Measurements from ENCODE around the gene IFNB1. TPM values are rescaled to one million over a fixed set of nuclear protein-coding genes. Genes with fewer than 3 reads are reported as not detected.

Gene IFNB1
- total and polyA plus RNA-seq, 2 donors (not counting 1 experiment from before 2014, with no cell fraction given) = not detected

DNA sequence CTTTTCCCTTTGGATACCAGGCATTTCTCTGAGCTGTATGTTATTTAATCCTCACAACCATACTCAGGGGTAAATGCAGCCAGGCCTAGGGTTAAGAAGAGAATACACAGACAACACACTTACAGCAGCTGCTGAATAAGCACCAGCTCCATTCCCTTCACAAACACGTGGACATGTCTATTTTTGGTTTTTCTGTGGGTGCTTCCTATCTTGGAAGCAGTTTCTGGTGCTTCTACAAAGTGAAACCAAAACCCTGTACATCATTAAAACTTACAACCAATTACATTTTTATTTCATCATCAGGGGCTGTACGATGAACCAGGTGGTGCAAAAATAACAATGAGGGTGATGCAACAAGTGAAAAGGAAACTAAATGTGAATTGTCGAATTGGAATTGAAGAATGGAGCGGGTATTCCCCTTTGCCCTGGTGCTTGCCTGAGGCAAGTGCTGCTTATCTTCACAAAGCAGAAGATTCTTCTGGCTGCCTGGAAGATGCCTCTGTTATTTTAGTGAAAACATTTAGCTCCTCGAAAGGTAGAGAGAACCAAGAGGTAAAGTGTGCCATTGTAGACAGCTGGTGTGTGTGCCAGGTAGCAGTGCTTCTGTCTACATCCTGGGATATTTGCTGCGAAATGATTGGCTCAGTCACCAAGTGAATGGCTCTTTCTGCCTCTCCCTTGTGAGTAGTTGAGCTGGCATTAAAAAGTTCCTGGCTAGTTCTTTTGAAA is 18.6 kb upstream of the IFNB1 start:
- Histone ChIP-seq H3K4me2 (replicated peaks; ENCODE audit: low read depth, low read length, poor library complexity, severe bottlenecking) (peak overlapping the region; percentile 55), H2AFZ (ENCODE audit: insufficient read depth, low read depth, low read length, poor library complexity, severe bottlenecking) (peak overlapping the region; percentile 71), H3K9ac (ENCODE audit: low read length) (peak overlapping the region; percentile 21), H3K27ac (ENCODE audit: low read length in 2 of 2) (peak overlapping the region in 1 of 2 donors; percentile 57), H3K36me3 (replicated peaks in 1 of 2; ENCODE audit: control extremely low read depth in 1 of 2, control insufficient read depth in 1 of 2, extremely low read depth in 1 of 2, insufficient read depth in 2 of 2, low read length in 1 of 2) (no peaks in the 10 kb centered on the region), H3K4me3 (ENCODE audit: control extremely low read depth in 1 of 5, extremely low read depth in 1 of 5, insufficient read depth in 1 of 5, low read depth in 2 of 5, low read length in 4 of 5) (peak overlapping the region in 1 of 5 experiments; percentile 17), H3K27me3 (replicated peaks in 1 of 4; ENCODE audit: control extremely low read depth in 1 of 4, control insufficient read depth in 3 of 4, insufficient read depth in 4 of 4, low read length in 3 of 4) (no peaks in the 10 kb centered on the region), H4K20me1 (ENCODE audit: control insufficient read depth, insufficient read depth, low read length, poor library complexity, severe bottlenecking) (no peaks in the 10 kb centered on the region), H3K9me3 (ENCODE audit: control extremely low read depth in 1 of 3, control insufficient read depth in 2 of 3, insufficient read depth in 1 of 3, low read length in 2 of 3) (no peaks in the 10 kb centered on the region), H3K4me1 (ENCODE audit: control insufficient read depth in 2 of 2, insufficient read depth in 2 of 2, low read length in 2 of 2) (peaks cover 20 to 23% of the 10 kb centered on the region in 2 donors), H3K79me2 (ENCODE audit: control insufficient read depth, insufficient read depth, low read length) (no peaks in the 10 kb centered on the region)
- Mint-ChIP-seq H3K27ac (no peak overlapping the region), H3K4me1 (peaks cover 35% of the 10 kb centered on the region), H3K9me3 (ENCODE audit: insufficient read depth) (no peaks in the 10 kb centered on the region), H3K27me3 (no peaks in the 10 kb centered on the region), H3K4me3 (peak overlapping the region; percentile 50)
- ChIA-PET POLR2A (no interaction called here), CTCF (interaction anchor here (1.0 to 1.4 kb wide), 4 partner anchors 9 to 155 kb away, joined by 3 to 5 read pairs (median 4); no protein-coding TSS in a partner anchor)
- 32% methylated on average over 4 of the region's 6 CpGs for WGBS (ENCODE audit: insufficient coverage)
- no peak for TF ChIP-seq CTCF (IDR thresholded peaks at IDR 0.05)
- no peak for TF ChIP-seq EZH2 (IDR thresholded peaks at IDR 0.05; ENCODE audit: borderline replicate concordance, insufficient read depth, low read depth, low read length, poor library complexity, severe bottlenecking)
- intact Hi-C loops (cut with micrococcal nuclease) = loop anchor here (5.0 to 10.0 kb wide), 2 partner anchors 62 to 474 kb away; partner anchors contain the start of genes HACD4 and MLLT3
- peak; percentile 60 for DNase-seq
- peak; percentile 39 for ATAC-seq (ENCODE audit: low read depth)

DNA sequence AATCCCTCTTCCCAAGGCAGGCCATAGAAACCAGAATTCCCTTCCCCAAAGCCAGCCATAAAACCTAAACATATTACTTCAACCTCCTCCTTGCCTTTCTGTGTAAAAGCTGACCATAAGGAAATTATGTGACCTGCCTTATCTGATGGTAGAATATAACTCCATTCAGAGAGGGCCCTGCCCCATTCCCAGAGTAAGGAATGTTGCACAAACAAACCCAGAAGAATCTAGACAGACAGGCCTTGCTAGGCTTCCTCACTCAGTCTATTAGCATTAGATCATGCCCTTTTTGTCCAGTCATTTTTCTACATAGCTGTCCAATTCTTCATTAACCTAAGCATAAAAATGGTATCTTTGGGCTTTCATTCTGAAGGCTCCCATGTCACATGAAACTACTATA is 17.8 kb upstream of the IFNB1 start:
- no peak overlapping the region for H3K4me3 Mint-ChIP-seq
- Histone ChIP-seq H3K27me3 (replicated peaks in 1 of 4; ENCODE audit: control extremely low read depth in 1 of 4, control insufficient read depth in 3 of 4, insufficient read depth in 4 of 4, low read length in 3 of 4) (no peaks in the 10 kb centered on the region), H3K4me2 (replicated peaks; ENCODE audit: low read depth, low read length, poor library complexity, severe bottlenecking) (no peak overlapping the region), H2AFZ (ENCODE audit: insufficient read depth, low read depth, low read length, poor library complexity, severe bottlenecking) (peak overlapping the region; percentile 71), H3K4me1 (ENCODE audit: control insufficient read depth in 2 of 2, insufficient read depth in 2 of 2, low read length in 2 of 2) (peaks cover 20 to 23% of the 10 kb centered on the region in 2 donors), H3K36me3 (replicated peaks in 1 of 2; ENCODE audit: control extremely low read depth in 1 of 2, control insufficient read depth in 1 of 2, extremely low read depth in 1 of 2, insufficient read depth in 2 of 2, low read length in 1 of 2) (no peaks in the 10 kb centered on the region), H4K20me1 (ENCODE audit: control insufficient read depth, insufficient read depth, low read length, poor library complexity, severe bottlenecking) (no peaks in the 10 kb centered on the region), H3K4me3 (ENCODE audit: control extremely low read depth in 1 of 5, extremely low read depth in 1 of 5, insufficient read depth in 1 of 5, low read depth in 2 of 5, low read length in 4 of 5) (no peak overlapping the region), H3K79me2 (ENCODE audit: control insufficient read depth, insufficient read depth, low read length) (no peaks in the 10 kb centered on the region), H3K9ac (ENCODE audit: low read length) (no peak overlapping the region), H3K9me3 (ENCODE audit: control extremely low read depth in 1 of 3, control insufficient read depth in 2 of 3, insufficient read depth in 1 of 3, low read length in 2 of 3) (no peaks in the 10 kb centered on the region), H3K27ac (ENCODE audit: low read length in 2 of 2) (no peak overlapping the region)
- no peaks in the 10 kb centered on the region for H3K27me3 Mint-ChIP-seq
- ATAC-seq (ENCODE audit: low read depth) (no peak), DNase-seq (no peak)
- H3K27ac Mint-ChIP-seq = no peak overlapping the region
- CTCF ChIA-PET = interaction anchor here (1.3 to 1.4 kb wide), 2 partner anchors 17 to 154 kb away, joined by 3 to 5 read pairs; no protein-coding TSS in a partner anchor
- TF ChIP-seq CTCF (IDR thresholded peaks at IDR 0.05) = no peak
- TF ChIP-seq EZH2 (IDR thresholded peaks at IDR 0.05; ENCODE audit: borderline replicate concordance, insufficient read depth, low read depth, low read length, poor library complexity, severe bottlenecking) = no peak
- POLR2A ChIA-PET = no interaction called here
- H3K4me1 Mint-ChIP-seq = peaks cover 30% of the 10 kb centered on the region
- no peaks in the 10 kb centered on the region for H3K9me3 Mint-ChIP-seq (ENCODE audit: insufficient read depth)
- intact Hi-C loops (cut with micrococcal nuclease) = loop anchor here (5.0 to 10.0 kb wide), 2 partner anchors 61 to 473 kb away; partner anchors contain the start of genes HACD4 and MLLT3
